C1 segment of cervical spinal cord (tissue), 14 donors: ENCODE data around the gene MAGEH1.

Experiments used
- DNase-seq, 14 donors: peaks; one replicate each; lab custom pipeline; 2025; lab: John Stamatoyannopoulos, UW

The MAGEH1 gene

DNA sequence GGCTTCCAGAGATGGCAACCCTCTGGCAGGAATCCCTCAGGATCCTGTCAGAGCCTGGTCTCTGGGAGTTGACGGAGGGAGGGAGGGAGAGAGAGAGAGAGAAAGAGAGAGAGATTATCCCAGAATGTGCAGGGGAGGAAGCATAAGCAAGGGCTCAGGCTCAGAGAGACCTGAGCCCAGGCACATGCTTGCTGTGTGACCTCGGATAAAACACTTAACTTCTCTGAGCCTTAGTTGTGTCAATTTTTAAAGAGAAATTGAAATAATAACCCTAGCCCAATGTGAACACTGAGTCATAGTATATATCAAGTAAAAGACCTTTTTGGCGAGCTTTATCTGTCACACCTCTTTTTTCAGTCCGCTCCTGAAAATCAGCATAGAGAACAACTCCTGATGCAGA is 38.2 kb downstream of the MAGEH1 start:
- DNase-seq, result no peak

DNA sequence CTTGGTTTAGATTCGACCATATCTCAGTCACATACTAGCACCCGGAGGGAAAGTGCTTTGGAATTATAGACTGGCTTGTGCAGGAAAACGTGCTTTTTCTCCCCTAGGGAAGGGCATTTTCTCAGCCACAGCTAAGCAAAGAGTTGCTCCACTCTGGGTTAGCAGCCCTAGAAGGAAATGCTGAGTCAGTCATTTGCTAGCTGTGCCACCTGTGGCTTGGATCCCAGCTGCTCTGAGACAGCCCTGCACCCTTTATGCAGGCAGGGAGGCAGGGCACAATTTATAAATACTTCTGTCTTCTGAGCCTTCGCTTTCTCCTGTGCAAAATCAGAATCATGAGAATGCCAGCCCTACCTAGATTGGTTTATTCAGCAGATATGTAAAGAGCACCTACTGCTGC is 39.0 kb downstream of the MAGEH1 start:
- DNase-seq, result peak in 1 of 14 donors; percentile 5
